Fibroblast of the aortic adventitia (primary cell): ENCODE data around the gene PTCH1. TPM values are rescaled to one million over a fixed set of nuclear protein-coding genes. Genes with fewer than 3 reads are reported as not detected.
A peak's percentile ranks its signal among the peaks of the same experiment; 100 is the strongest.

Experiments
- DNase-seq: peaks from one replicate; pipeline ENCODE4 v3.0.0-alpha.2; 2010; ENCODE audit warnings: low read depth
- H3K4me3 ChIP-seq: 2 replicates; pipeline ENCODE4 v1.5.1; 2011; ENCODE audit warnings: low read depth, mild to moderate bottlenecking, control low read depth, low read length, moderate library complexity
- total RNA-seq: library from RNA; depleted of rRNA; stranded (reverse); fragments of >200 nt; gene quantifications from 2 replicates; pipeline ENCODE4 v1.2.3, GENCODE V29; 2012; ENCODE audit warnings: low replicate concordance
- TF ChIP-seq, protein P1 (sequence below): IDR thresholded peaks from 2 replicates; pipeline ENCODE4 v1.5.1; 2011; ENCODE audit warnings: mild to moderate bottlenecking, low read length, control low read depth, inconsistent platforms; ENCODE audit not compliant: insufficient read depth

The PTCH1 gene
- total RNA-seq, 1 donor: 9.4 TPM

GRCh38 chr9:95505717-95506427 is 10.9 kb downstream of the PTCH1 start:
- H3K4me3 ChIP-seq: peak overlapping the region; percentile 84
- TF ChIP-seq, protein P1, sequence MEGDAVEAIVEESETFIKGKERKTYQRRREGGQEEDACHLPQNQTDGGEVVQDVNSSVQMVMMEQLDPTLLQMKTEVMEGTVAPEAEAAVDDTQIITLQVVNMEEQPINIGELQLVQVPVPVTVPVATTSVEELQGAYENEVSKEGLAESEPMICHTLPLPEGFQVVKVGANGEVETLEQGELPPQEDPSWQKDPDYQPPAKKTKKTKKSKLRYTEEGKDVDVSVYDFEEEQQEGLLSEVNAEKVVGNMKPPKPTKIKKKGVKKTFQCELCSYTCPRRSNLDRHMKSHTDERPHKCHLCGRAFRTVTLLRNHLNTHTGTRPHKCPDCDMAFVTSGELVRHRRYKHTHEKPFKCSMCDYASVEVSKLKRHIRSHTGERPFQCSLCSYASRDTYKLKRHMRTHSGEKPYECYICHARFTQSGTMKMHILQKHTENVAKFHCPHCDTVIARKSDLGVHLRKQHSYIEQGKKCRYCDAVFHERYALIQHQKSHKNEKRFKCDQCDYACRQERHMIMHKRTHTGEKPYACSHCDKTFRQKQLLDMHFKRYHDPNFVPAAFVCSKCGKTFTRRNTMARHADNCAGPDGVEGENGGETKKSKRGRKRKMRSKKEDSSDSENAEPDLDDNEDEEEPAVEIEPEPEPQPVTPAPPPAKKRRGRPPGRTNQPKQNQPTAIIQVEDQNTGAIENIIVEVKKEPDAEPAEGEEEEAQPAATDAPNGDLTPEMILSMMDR: no peak
- peak; percentile 65 for DNase-seq

DNA sequence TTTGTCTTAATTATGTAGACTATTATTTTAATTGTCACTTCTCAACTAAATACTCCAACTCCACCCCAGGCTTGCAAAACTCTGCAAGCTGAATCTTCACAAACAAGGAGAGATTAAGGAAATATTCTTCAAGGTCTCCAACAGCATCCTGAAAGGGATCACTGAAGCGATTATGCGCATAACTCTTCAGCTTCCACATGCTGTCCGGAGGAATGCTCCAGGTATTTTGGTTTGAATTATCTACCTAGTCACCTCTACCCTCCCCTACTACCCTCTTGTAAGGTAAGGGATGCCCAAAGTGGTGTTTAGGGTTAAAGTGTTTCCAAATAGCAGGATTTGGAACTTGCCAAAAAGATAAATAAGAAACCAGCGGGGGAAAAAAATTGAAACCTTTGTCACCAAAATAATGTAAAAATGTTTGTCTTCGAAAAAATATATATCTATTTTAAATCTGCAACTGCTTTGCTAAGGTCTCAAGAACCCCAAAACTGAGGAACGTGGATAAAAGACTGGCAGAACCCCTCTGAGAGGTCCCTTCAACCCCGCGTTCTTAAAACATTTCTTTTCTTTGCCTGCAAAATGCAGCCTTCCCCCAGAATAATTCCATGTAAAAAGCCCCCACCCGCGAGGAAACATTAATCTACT is 11.6 kb downstream of the PTCH1 start:
- peak overlapping the region; percentile 84 for H3K4me3 ChIP-seq

GRCh38 chr9:95504053-95504963 is 12.5 kb downstream of the PTCH1 start:
- no peak overlapping the region for H3K4me3 ChIP-seq
- peak; percentile 54 for DNase-seq
- TF ChIP-seq, protein P1: peak; percentile 22

More for the DNA sequence above, 11.6 kb downstream of the PTCH1 start:
- TF ChIP-seq, protein P1: no peak
- DNase-seq: no peak

DNA sequence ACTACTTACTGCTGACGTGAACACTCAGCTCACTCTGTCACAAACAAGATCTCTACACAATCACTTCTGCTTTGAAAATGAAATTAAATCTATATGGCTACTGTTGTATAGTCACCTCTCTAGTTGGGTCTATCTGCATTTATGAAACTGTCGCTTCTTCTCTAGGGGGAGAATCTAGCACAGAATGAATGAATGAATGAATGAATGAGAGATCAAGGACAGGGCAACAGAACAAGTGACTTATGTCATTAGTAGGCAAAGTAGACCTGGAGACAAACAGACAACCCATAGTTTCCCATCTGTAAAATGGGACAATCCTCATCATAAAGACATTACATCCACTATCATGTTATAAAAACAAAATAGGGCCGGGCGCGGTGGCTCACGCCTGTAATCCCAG is 13.4 kb downstream of the PTCH1 start:
- no peak overlapping the region for H3K4me3 ChIP-seq

GRCh38 chr9:95502248-95502647 is 14.5 kb downstream of the PTCH1 start:
- H3K4me3 ChIP-seq: no peak overlapping the region
- TF ChIP-seq, protein P1: no peak
- no peak for DNase-seq

More for the DNA sequence above, 13.4 kb downstream of the PTCH1 start:
- no peak for DNase-seq
- TF ChIP-seq, protein P1: no peak

DNA sequence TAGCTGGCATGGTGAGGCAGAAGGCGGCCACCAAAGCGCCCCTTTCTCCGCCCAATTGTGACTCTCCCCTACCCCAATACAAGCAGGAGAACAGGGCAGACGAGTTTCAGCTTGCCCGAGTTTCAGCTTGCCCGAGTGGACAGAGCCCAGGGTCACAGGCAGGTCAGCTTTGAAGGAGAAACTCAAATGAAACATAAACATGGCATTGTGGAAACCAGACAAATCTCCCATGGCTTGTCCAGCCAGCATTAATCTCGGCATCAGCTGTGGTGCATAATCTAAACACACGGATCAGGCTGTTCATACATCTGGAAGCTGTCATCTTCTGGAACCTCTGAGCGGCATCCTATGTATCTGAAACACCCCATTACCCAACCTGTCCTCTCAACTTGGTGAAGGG is 16.9 kb downstream of the PTCH1 start:
- TF ChIP-seq, protein P1: no peak
- DNase-seq: peak; percentile 44

More for the DNA sequence above, 16.9 kb downstream of the PTCH1 start:
- no peak overlapping the region for H3K4me3 ChIP-seq
